Brain pericyte (primary cell): ENCODE data around the gene ITPRID1.

Experiments used
- DNase-seq: peaks from one replicate; pipeline ENCODE4 v3.0.0-alpha.2; 2012; ENCODE audit warnings: low read depth, low spot score

The ITPRID1 gene

DNA sequence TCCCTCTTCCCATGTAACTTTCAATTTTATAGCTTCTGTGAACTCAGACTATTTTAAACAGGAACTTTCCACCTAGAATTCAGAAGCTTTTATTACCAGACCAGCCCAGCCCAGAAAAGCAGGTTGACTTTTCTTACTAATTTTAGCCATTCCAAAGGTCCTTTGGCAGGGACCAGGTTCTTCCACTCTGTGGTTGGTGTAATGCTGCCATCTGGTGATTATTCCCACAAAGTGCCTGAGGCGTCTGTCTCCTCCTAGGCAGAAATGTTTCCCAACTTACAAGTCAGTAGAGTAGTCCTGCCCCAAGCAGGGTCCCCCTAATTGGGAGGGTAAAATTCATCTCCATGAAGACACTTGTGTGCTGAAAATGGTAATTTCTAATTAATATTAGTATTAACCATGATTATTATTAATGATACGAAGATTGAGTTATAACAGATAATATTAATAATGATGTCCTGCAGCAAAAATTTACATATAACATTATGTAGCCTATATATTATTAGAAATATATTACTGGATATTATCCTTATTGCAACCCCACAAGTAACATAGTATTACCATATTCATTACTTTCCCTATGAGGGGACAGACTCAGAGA is 120.1 kb downstream of the ITPRID1 start:
- no peak for DNase-seq

GRCh38 chr7:31640381-31640780 is 126.5 kb downstream of the ITPRID1 start:
- DNase-seq, result no peak

GRCh38 chr7:31642681-31643115 is 128.8 kb downstream of the ITPRID1 start:
- no peak for DNase-seq

DNA sequence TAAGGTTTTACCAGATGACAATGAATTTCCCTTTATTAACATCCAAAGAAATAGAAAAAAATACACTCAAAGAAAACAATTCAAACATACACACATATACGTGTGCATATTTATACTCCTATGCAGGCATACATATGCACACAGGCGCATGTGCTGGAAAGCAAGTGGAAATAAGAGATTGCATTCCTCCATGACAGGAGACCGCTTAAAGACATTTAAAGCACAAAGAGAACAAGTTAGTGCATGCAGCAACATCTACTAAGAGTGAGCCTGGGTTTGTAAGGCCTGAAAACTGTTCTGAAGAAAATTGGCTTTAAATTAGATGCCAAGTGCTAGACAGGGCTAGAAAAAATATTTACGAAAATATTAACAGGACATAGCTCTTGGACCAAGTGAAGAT is 133.1 kb downstream of the ITPRID1 start:
- no peak for DNase-seq

- DNase-seq, result no peak
These were observed 133.6 kb downstream of the ITPRID1 start for GRCh38 chr7:31647511-31647910.

- no peak for DNase-seq
These were observed 134.4 kb downstream of the ITPRID1 start for GRCh38 chr7:31648288-31648687.

- no peak for DNase-seq
These were observed 135.0 kb downstream of the ITPRID1 start for GRCh38 chr7:31648880-31649279.

GRCh38 chr7:31651234-31652062 is 137.6 kb downstream of the ITPRID1 start:
- DNase-seq, result no peak

- DNase-seq, result no peak
These were observed 138.1 kb downstream of the ITPRID1 start for GRCh38 chr7:31652063-31652326.

DNA sequence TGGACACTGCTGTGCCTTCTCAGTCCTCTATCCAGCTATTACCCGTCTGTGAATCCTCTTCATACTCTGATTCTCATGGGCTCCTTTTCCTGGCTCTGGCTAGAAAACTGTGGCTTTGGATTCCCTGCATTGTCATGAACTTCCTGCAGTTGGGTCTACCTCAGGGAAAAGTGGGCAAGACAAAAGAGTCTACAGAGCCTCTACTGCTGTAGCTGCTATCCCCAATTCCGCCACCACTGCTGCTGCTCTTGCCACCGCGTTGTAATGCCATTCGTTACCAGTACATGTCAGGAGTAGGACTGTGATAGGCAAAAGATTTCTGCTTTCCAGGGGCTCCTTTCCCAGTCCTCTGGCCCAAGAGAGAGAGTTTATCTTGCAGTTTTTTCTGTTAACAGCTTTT is 149.2 kb downstream of the ITPRID1 start:
- no peak for DNase-seq

DNA sequence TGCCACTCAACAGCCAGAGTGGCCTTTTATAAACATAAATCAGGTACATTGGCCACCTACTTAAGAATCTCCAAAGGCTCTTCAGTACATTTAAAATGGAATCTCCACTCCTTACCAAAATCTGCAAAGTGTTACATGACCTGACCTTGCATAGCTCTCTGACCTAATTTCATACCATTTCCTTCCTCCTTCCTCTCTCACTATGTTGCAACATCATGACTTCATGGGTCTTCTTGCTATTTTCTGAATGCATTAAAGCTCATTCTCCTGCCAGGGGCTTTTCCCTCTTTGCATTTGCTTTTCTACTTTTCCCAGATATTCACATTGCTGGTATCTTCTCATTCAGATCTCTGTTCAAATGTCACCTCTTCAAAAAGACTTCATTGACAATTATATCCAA is 151.0 kb downstream of the ITPRID1 start:
- DNase-seq, result no peak

- no peak for DNase-seq
These were observed 151.7 kb downstream of the ITPRID1 start for GRCh38 chr7:31665546-31665945.

DNA sequence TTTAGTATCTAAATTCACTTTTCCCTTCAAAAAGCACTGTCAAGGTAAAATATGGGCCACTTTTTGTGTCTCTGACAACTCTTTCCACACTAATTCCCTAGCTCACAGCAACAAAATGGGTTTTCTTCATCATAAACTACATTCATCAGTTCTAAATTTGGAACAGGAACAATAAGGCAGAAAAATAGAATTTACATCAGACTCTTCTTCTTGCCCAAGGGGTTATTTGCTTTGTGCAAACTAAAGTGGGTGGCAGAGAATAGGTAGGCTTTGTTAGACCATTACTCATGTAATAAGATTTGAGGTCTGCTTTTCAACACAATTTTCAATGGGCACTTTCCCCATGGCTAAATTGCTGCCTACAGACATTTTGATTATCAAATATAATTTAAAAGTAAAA is 155.6 kb downstream of the ITPRID1 start:
- no peak for DNase-seq

DNA sequence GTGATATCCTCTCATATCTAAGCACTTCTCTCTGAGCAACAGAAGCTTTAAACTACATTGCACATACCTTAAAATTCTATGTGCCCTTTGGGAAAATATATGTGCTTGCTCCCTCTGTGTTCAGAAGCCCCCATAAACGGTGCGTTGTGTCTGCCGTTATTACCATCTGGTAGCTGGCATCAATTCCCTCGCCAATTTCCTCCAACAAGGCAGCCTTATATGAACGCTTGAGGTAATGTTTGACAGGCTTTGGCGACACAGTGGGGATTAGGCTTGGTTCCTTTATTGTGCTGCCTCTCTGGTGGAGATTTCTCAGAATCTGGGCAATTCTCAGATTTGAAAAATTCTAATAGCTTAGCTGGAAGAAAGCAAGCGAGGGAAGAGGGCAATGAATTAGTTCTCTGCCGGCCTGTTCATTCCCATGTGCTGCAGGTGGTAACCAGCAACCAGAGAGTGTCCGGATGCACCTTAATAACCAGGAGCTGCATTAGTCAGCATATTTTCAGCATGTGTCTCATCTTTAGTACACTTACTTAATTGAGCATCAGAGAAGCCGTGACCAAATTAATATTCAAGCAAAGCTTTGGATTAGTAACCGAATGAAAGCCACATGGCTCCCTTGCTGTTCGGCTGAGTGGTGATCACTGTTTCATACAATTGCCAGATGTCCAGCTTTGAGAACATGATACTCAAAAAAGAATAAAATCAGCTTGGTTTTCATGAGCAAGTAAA is 165.8 kb downstream of the ITPRID1 start:
- DNase-seq, result no peak

DNA sequence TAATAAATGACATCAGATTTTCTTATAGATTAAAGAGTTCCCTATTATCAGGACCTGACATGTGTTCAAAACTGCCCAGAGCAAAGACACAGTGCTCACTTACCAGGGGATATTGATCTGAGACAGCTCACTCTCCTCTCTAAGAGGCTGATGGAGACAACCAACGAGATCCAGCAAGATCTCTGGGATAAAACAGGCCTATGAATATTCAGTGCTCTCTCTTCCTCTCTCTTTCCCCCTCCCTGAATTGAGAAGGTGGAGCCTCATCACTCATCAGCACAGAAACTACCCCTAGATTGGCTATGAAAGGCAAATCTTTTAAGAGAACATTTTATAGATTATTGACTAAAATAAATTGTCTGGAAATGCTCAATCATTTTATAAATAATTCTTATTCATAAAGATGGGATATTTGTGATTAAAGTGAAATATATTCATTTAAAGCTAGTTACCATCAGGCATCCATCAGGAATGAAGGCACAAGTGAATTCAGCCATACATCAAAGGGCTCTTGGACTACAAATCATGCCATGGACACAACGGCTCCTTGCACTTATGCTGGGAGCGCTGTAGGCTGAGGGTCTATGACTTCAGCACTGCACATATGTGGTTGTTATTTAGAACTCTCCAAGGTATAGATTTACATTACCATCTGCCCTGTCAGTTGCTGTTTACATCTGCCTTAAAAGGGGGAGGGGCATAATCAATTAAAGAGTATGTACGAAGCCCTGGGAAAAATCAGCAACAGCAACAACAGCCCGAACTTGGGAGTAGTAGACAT is 169.7 kb downstream of the ITPRID1 start:
- no peak for DNase-seq

GRCh38 chr7:31687024-31687748 is 173.3 kb downstream of the ITPRID1 start, which contains the start of gene PPP1R17:
PPP1R17 (plus strand) TSS chr7:31687215; CDS start chr7:31692442, 5,227 bp downstream.
- DNase-seq, result no peak

- DNase-seq, result no peak
These were observed 174.5 kb downstream of the ITPRID1 start for GRCh38 chr7:31688372-31688771.

DNA sequence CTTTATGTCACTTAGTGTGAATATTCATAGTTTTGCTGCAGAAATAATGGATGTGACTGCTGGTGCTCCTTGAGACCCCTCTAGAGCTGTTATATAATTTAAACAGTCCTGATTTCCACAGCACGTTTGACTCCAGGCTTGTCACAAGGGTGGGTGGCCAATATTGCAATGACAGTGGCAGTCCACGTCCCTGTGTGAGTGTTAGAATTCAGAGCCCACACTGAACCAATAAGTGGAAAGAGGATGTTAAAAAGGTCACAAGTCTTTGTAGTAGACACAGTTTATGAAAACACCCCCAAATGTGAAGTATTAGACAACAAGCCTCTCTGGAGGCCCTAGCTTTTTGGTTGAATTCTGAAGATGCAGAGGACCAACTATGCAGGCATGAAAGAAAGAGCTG is 175.1 kb downstream of the ITPRID1 start:
- no peak for DNase-seq

GRCh38 chr7:31690935-31691334 is 177.0 kb downstream of the ITPRID1 start:
- no peak for DNase-seq

- no peak for DNase-seq
These were observed 178.6 kb downstream of the ITPRID1 start for GRCh38 chr7:31692451-31692850.

- DNase-seq, result no peak
These were observed 179.0 kb downstream of the ITPRID1 start for GRCh38 chr7:31692871-31693270.
